ENCODE measurements around the gene EXOSC10. TPM values are rescaled to one million over a fixed set of nuclear protein-coding genes. Genes with fewer than 3 reads are reported as not detected.

Gene EXOSC10
- total and polyA plus RNA-seq, 9 of the 15 experiments (the other 6 are each of a cell fraction or from before 2014, with no cell fraction given) = 23.4 to 150 (median 105) TPM

GRCh38 chr1:11023201-11023600, 76.5 kb downstream of the EXOSC10 start:
- CTCF ChIA-PET (ENCODE audit: low intra/inter-chr PET ratio) = no interaction called here
- Histone ChIP-seq H4K20me1 (replicated peaks; ENCODE audit: control insufficient read depth, insufficient read depth, low read length) (no peaks in the 10 kb centered on the region; the same call in 1 of the 2 replicates), H3K79me2 (ENCODE audit: control insufficient read depth, insufficient read depth, low read length) (peaks cover 6% of the 10 kb centered on the region; the same call in 1 of the 3 replicates), H3K36me3 (ENCODE audit: control insufficient read depth, insufficient read depth, low read length) (peaks cover 90% of the 10 kb centered on the region), H3K4me1 (replicated peaks in 1 of 2; ENCODE audit: control insufficient read depth in 2 of 2, insufficient read depth in 2 of 2, low read length in 2 of 2) (no peaks in the 10 kb centered on the region), H3K9me1 (ENCODE audit: control insufficient read depth, insufficient read depth, low read length) (no peaks in the 10 kb centered on the region), H3K9ac (ENCODE audit: insufficient read depth in 1 of 2, low read depth in 2 of 2, low read length in 2 of 2) (no peak overlapping the region), H3K4me2 (ENCODE audit: insufficient read depth, low read length) (no peak overlapping the region), H3K9me3 (replicated peaks; ENCODE audit: control insufficient read depth, insufficient read depth, low read depth, low read length) (no peaks in the 10 kb centered on the region), H3K27ac (ENCODE audit: extremely low read depth, low read depth, low read length) (no peak overlapping the region), H3K27me3 (ENCODE audit: control insufficient read depth in 2 of 2, insufficient read depth in 2 of 2, low read length in 2 of 2) (no peaks in the 10 kb centered on the region), H3K4me3 (no peak overlapping the region), H2AFZ (ENCODE audit: low read depth, low read length) (no peak overlapping the region)
- FAIRE-seq (no peak), ATAC-seq (no peak), DNase-seq (ENCODE audit: extremely low read depth in 1 of 4, low spot score in 3 of 4) (no peak)
- intact Hi-C loops (cut with micrococcal nuclease) (no loop called here), in situ Hi-C loops (cut with MboI) (no loop called here)
- BruUV-seq (replicated peaks) = no TSS peak
- 93% methylated on average over 14 of the region's 14 CpGs for WGBS (ENCODE audit: insufficient coverage, low coverage, missing lambda C conversion rate)
- TF ChIP-seq SUPT5H (IDR thresholded peaks at IDR 0.05) = peak; percentile 62
- no peak for TF ChIP-seq FOXA3 (CRISPR knock-in tag; conservative IDR thresholded peaks at IDR 0.05 in 1 of 2, IDR thresholded peaks at IDR 0.05 in 1 of 2)
- TF ChIP-seq ZNF583 (CRISPR knock-in tag; IDR thresholded peaks at IDR 0.05) = no peak
- 0 out of 2 replicates have a peak, but pooled peaks have one; percentile 21 for TF ChIP-seq POLR2AphosphoS5 (IDR thresholded peaks at IDR 0.05; ENCODE audit: control insufficient read depth, insufficient read depth, low read depth, low read length)
- TF ChIP-seq E2F6 (IDR thresholded peaks at IDR 0.05; ENCODE audit: borderline replicate concordance in 1 of 2, extremely low read depth in 1 of 2, insufficient read depth in 1 of 2, insufficient read length in 1 of 2, low read depth in 1 of 2, low read length in 1 of 2, poor library complexity in 1 of 2, severe bottlenecking in 1 of 2) = no peak
- no peak for TF ChIP-seq ZNF780A (CRISPR knock-in tag; IDR thresholded peaks at IDR 0.05)
- TF ChIP-seq TFAM (CRISPR knock-in tag; conservative IDR thresholded peaks at IDR 0.05) = no peak
- peak; percentile 48 for TF ChIP-seq POLR2B (IDR thresholded peaks at IDR 0.05; ENCODE audit: low read depth, partially characterized antibody)
- TF ChIP-seq CEBPG (CRISPR knock-in tag; IDR thresholded peaks at IDR 0.05) = no peak
- no peak for TF ChIP-seq CEBPG (tag; conservative IDR thresholded peaks at IDR 0.05 in 1 of 2, IDR thresholded peaks at IDR 0.05 in 1 of 2)
- TF ChIP-seq ZNF408 (CRISPR knock-in tag; IDR thresholded peaks at IDR 0.05; ENCODE audit: low read depth) = 0 out of 2 replicates have a peak, but pooled peaks have one; percentile 57
- POLR2A ChIA-PET = interaction anchor here (0.6 kb wide), 1 partner anchor 29 kb away, joined by 3 read pairs; no protein-coding TSS in a partner anchor

All from K562 (cell line).